C4-2B (cell line): Measurements from ENCODE around the gene PIK3AP1.
A peak's percentile ranks its signal among the peaks of the same experiment; 100 is the strongest.

Experiments used
- H3K27ac ChIP-seq: fragments of 450-650 bp; 2 replicates; pipeline ENCODE4 v1.5.1; 2017
- ZFX ChIP-seq: fragments of 450-650 bp; IDR thresholded peaks from 2 replicates; pipeline ENCODE4 v1.6.1; 2017
- TF ChIP-seq, protein P1 (sequence below): fragments of 450-650 bp; conservative IDR thresholded peaks from 2 replicates; pipeline ENCODE4 v1.5.1; 2017; ENCODE audit warnings: mild to moderate bottlenecking

The PIK3AP1 gene

DNA sequence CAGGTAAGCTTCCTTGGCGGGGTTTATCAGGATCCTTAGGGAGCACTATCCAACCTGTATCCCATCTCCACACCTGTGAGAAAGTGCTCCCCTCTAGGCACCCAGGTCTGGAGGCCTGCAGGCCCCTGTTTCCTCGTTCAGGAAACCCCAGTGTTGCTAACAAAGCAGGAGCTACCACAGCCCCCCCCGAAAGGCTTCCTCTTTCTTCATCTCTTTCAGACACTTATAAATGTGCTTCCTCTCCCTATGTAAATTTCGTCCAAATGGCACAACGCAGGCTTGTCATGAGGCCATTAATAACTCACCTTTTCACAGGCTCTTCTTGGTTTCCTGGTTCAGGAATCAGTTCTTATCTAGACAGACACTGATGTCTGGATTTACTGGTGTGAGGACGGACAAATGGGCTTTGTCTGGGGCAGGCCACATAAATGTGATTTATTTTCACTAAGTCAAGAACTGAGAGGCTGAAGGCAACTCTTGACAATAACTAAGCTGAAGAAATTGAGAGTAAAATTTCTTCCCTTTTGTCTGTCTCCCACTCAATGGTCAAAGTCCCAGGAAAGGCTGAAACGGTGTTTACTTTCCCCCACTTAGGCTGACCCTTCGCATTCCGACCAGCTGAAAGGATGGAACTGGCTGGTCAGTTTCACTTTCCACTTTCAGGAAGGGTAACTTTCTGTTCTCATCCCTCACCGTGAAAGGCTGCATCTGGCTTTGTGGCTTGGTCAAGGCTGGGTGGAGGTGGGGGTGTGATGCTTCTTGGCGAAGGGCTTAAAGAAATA lies 46.8 kb downstream of the PIK3AP1 start:
- TF ChIP-seq ZFX = no peak
- TF ChIP-seq, protein P1, sequence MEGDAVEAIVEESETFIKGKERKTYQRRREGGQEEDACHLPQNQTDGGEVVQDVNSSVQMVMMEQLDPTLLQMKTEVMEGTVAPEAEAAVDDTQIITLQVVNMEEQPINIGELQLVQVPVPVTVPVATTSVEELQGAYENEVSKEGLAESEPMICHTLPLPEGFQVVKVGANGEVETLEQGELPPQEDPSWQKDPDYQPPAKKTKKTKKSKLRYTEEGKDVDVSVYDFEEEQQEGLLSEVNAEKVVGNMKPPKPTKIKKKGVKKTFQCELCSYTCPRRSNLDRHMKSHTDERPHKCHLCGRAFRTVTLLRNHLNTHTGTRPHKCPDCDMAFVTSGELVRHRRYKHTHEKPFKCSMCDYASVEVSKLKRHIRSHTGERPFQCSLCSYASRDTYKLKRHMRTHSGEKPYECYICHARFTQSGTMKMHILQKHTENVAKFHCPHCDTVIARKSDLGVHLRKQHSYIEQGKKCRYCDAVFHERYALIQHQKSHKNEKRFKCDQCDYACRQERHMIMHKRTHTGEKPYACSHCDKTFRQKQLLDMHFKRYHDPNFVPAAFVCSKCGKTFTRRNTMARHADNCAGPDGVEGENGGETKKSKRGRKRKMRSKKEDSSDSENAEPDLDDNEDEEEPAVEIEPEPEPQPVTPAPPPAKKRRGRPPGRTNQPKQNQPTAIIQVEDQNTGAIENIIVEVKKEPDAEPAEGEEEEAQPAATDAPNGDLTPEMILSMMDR = no peak
- H3K27ac ChIP-seq = no peak overlapping the region

DNA sequence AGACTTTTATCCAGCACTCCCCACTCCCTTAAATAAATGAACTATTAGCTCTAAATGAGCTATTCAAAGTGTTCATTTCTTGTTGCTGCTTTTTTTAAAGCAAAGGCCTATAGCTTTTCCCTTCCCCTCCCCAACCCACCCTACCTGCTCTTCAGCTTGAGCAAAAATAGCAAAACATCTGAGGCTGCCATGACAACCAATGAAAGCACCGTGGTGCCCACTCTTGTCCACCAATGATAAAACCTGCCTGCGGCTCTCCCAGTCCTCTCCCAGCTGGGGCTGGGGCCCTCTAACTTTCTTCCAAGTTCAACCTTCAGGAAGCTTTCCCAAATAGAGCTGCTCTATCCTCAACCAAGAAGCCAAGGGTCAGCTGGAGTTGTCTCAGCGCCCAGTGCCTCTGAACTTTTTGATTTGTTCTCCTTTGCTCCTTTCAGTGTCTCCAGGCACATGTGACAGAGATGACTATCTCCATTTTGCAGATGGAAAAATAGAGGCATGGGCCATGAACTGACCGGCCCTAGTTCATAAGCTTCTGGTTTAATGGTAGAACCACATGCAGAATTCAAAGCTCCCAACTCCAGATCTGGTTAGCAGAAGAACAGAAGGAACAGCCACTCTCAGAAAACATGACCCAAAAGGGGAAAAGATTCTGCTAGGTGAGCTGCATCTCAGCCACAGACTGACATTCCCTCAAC lies 47.7 kb downstream of the PIK3AP1 start:
- no peak for TF ChIP-seq ZFX
- TF ChIP-seq, protein P1 = no peak
- no peak overlapping the region for H3K27ac ChIP-seq

GRCh38 chr10:96671211-96671890 lies 49.0 kb downstream of the PIK3AP1 start:
- TF ChIP-seq ZFX = no peak
- TF ChIP-seq, protein P1 = no peak
- peak overlapping the region; percentile 17; the same call in 1 of the 2 replicates for H3K27ac ChIP-seq

- TF ChIP-seq, protein P1 = no peak
- TF ChIP-seq ZFX = no peak
Measured at GRCh38 chr10:96670786-96671185, 49.5 kb downstream of the PIK3AP1 start.

DNA sequence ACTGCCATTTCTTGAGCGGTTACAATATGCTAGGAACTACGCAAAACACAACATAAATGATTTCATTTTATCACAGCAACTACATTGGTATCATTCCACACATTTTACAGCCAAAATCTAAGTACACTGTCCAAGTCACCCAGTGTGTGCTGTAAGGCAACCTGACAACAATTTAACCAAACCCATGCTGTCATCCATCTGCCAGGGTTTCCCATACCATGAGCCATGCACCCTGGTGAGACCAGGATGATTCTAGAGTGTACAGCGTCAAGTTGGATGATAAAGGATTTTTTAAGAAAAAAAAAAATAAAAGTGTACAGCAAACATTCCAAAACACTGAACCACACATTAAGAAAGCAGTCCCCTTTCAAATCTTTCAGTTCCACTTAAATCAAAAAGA lies 52.9 kb downstream of the PIK3AP1 start:
- H3K27ac ChIP-seq = no peak overlapping the region
- TF ChIP-seq ZFX = no peak
- TF ChIP-seq, protein P1 = no peak

More at GRCh38 chr10:96670786-96671185, 49.5 kb downstream of the PIK3AP1 start:
- H3K27ac ChIP-seq = peak overlapping the region; percentile 17; the same call in 1 of the 2 replicates

GRCh38 chr10:96666741-96667140 lies 53.6 kb downstream of the PIK3AP1 start:
- TF ChIP-seq, protein P1 = no peak
- no peak overlapping the region for H3K27ac ChIP-seq

DNA sequence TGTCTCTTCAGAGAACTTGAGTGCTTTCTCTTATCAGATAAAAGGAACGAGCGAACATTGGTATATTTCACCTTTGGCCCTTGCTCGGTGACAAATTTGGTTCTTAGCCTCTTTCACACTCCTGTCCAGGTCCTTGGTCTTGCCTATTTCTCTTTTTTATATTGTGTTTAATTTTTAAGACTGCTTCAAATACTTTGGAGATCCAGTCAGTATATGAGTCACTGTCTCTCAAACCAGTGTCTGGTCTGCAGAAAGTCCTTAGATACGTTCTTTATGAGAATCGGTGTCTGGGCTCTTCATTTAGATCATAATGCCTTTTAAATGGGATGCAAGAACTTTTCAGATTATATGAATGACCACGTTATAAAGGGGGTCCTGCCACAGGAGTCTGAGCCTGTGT lies 55.0 kb downstream of the PIK3AP1 start:
- TF ChIP-seq, protein P1 = no peak
- no peak for TF ChIP-seq ZFX
- H3K27ac ChIP-seq = no peak overlapping the region
